IMR-90 (cell line): ENCODE data around the gene GSE1. TPM values are rescaled to one million over a fixed set of nuclear protein-coding genes. Genes with fewer than 3 reads are reported as not detected.

Experiments
- ATAC-seq: fragments of 200-7000 bp; cut with Tn5 transposase; 2 replicates; pipeline ENCODE4 v1.9.1; 2020; ENCODE audit warnings: low read depth, mild to moderate bottlenecking, moderate library complexity
- BruUV-seq: library from RNA; stranded (reverse); fragments of 400-500 nt; replicated peaks from 2 replicates; lab custom pipeline; 2021; lab: Mats Ljungman, UMichigan
- CTCF ChIA-PET: fragments of 300-600 bp; formaldehyde crosslinking; extraction: SDS; loops from one replicate; lab custom pipeline; 2021; ENCODE audit warnings: antibody characterized with exemption; lab: Yijun Ruan, JAX
- POLR2A ChIA-PET: fragments of 300-600 bp; sonication (Branson Sonifier 250); formaldehyde crosslinking; loops from one replicate; lab custom pipeline; 2022; ENCODE audit warnings: antibody characterized with exemption; ENCODE audit not compliant: unreplicated experiment; lab: Charles Lee
- DNase-seq: peaks from one replicate; pipeline ENCODE4 v3.0.0; 2013
- H2AFZ ChIP-seq: replicated peaks from 2 replicates; pipeline ENCODE3; 2013; ENCODE audit warnings: low read length, mild to moderate bottlenecking; ENCODE audit not compliant: poor library complexity
- H2AK5ac ChIP-seq: 2 replicates; pipeline ENCODE4 v1.6.1; 2013; ENCODE audit warnings: low read depth, low read length, inconsistent platforms
- H2AK9ac ChIP-seq: replicated peaks from 2 replicates; pipeline ENCODE3; 2013; ENCODE audit warnings: mild to moderate bottlenecking, low read depth, low read length, moderate library complexity; ENCODE audit not compliant: poor library complexity
- H2BK120ac ChIP-seq: 2 replicates; pipeline ENCODE4 v1.6.1; 2013; ENCODE audit warnings: low read depth, low read length, inconsistent platforms
- H2BK15ac ChIP-seq: 3 replicates; pipeline ENCODE4 v1.6.1; 2013; ENCODE audit warnings: low read depth, low read length, inconsistent platforms
- H2BK20ac ChIP-seq: 2 replicates; pipeline ENCODE4 v1.6.1; 2013; ENCODE audit warnings: low read depth, mild to moderate bottlenecking, inconsistent platforms, low read length, moderate library complexity
- H2BK5ac ChIP-seq: 2 replicates; pipeline ENCODE4 v1.6.1; 2013; ENCODE audit warnings: mild to moderate bottlenecking, low read depth, low read length, inconsistent platforms; ENCODE audit not compliant: poor library complexity, severe bottlenecking
- H3K14ac ChIP-seq: replicated peaks from 2 replicates; pipeline ENCODE4 v1.6.1; 2013; ENCODE audit warnings: low read depth, low read length, inconsistent platforms
- H3K18ac ChIP-seq: 2 replicates; pipeline ENCODE4 v1.6.1; 2013; ENCODE audit warnings: low read depth, low read length, control low read depth
- H3K23ac ChIP-seq: 2 replicates; pipeline ENCODE4 v1.6.1; 2013; ENCODE audit warnings: low read depth, low read length, inconsistent platforms
- H3K27ac ChIP-seq: 2 replicates; pipeline ENCODE4 v1.5.1; 2013; ENCODE audit warnings: mild to moderate bottlenecking, control low read depth, low read length; ENCODE audit not compliant: insufficient read depth
- H3K27me3 ChIP-seq: 2 replicates; pipeline ENCODE4 v1.6.1; 2013; ENCODE audit warnings: low read length; ENCODE audit not compliant: control insufficient read depth, insufficient read depth
- H3K36me3 ChIP-seq: 2 replicates; pipeline ENCODE4 v1.6.1; 2013; ENCODE audit warnings: low read length, mixed read lengths; ENCODE audit not compliant: control insufficient read depth, insufficient read depth
- H3K4ac ChIP-seq: 2 replicates; pipeline ENCODE4 v1.6.1; 2013; ENCODE audit warnings: low read depth, low read length, inconsistent platforms
- H3K4me1 ChIP-seq: 2 replicates; pipeline ENCODE4 v1.6.1; 2013; ENCODE audit warnings: low read length, mixed read lengths; ENCODE audit not compliant: control insufficient read depth, insufficient read depth
- H3K4me2 ChIP-seq: 2 replicates; pipeline ENCODE4 v1.6.1; 2013; ENCODE audit warnings: low read depth, mild to moderate bottlenecking, control low read depth, low read length, moderate library complexity
- H3K4me3 ChIP-seq: 2 replicates; pipeline ENCODE4 v1.5.1; 2013; ENCODE audit warnings: low read depth, mild to moderate bottlenecking, control low read depth, low read length, moderate library complexity; ENCODE audit not compliant: insufficient read depth
- H3K56ac ChIP-seq: 2 replicates; pipeline ENCODE4 v1.6.1; 2013; ENCODE audit warnings: low read length, inconsistent platforms; ENCODE audit not compliant: insufficient read depth; ENCODE audit errors: extremely low read depth
- H3K79me1 ChIP-seq, 2 experiments: 2 replicates each; pipeline ENCODE4 v1.6.1; 2013; ENCODE audit warnings: low read length in 2 of 2, inconsistent platforms in 1 of 2, low read depth in 1 of 2
- H3K9ac ChIP-seq: 2 replicates; pipeline ENCODE4 v1.6.1; 2013; ENCODE audit warnings: low read depth, low read length, control low read depth
- H3K9me1 ChIP-seq: 2 replicates; pipeline ENCODE4 v1.6.1; 2013; ENCODE audit warnings: low read length, inconsistent platforms; ENCODE audit not compliant: insufficient read depth
- H3K9me3 ChIP-seq: 2 replicates; pipeline ENCODE4 v1.6.1; 2013; ENCODE audit warnings: low read length; ENCODE audit not compliant: control insufficient read depth, insufficient read depth
- H4K20me1 ChIP-seq: 2 replicates; pipeline ENCODE4 v1.6.1; 2013; ENCODE audit warnings: low read length, inconsistent platforms; ENCODE audit not compliant: insufficient read depth
- H4K5ac ChIP-seq: 2 replicates; pipeline ENCODE4 v1.6.1; 2013; ENCODE audit warnings: mild to moderate bottlenecking, low read depth, low read length, control low read depth
- H4K8ac ChIP-seq, 2 experiments: 2 replicates each; pipeline ENCODE4 v1.6.1; 2013; ENCODE audit warnings: low read depth in 2 of 2, low read length in 2 of 2, control low read depth in 1 of 2, inconsistent platforms in 1 of 2
- H4K91ac ChIP-seq: 2 replicates; pipeline ENCODE4 v1.6.1; 2013; ENCODE audit warnings: low read depth, low read length, inconsistent platforms; ENCODE audit not compliant: insufficient read depth
- CHD1 ChIP-seq: IDR thresholded peaks from 2 replicates; pipeline ENCODE4 v1.6.1; 2012; ENCODE audit warnings: low read depth, low read length, improper control_type of control experiment
- CTCF ChIP-seq: conservative IDR thresholded peaks from 2 replicates; pipeline ENCODE4 v1.5.1; 2012; ENCODE audit warnings: mild to moderate bottlenecking, low read depth, low read length, improper control_type of control experiment
- ELK1 ChIP-seq: fragments of 150-350 bp; IDR thresholded peaks from 2 replicates; pipeline ENCODE4 v1.6.1; 2016; ENCODE audit warnings: low read depth, mild to moderate bottlenecking, low read length, moderate library complexity, borderline replicate concordance
- FOS ChIP-seq: fragments of 150-350 bp; IDR thresholded peaks from 2 replicates; pipeline ENCODE4 v1.6.1; 2016; ENCODE audit warnings: low read depth, low read length
- NFE2L2 ChIP-seq: fragments of 150-350 bp; IDR thresholded peaks from 2 replicates; pipeline ENCODE4 v1.6.1; 2016; ENCODE audit warnings: low read depth, mild to moderate bottlenecking, low read length
- RCOR1 ChIP-seq: IDR thresholded peaks from 2 replicates; pipeline ENCODE4 v1.6.1; 2012; ENCODE audit warnings: mild to moderate bottlenecking, low read length, improper control_type of control experiment; ENCODE audit not compliant: insufficient replicate concordance
- WGBS, 2 experiments: methylation state at CpG; one replicate each; pipeline versions ENCODE4 v1.1.5 to v1.1.7; 2013; ENCODE audit warnings: missing lambda C conversion rate in 2 of 2; ENCODE audit not compliant: insufficient read length in 1 of 2; ENCODE audit errors: extremely low coverage in 2 of 2; 5-methylcytosine and 5-hydroxymethylcytosine counted together
- dilution Hi-C: fragments of 300-500 bp; cut with HindIII; formaldehyde crosslinking; loops from one replicate; pipeline ENCODE4 v1.14.3; 2018; ENCODE audit warnings: low sequenced_read_pairs; ENCODE audit not compliant: unreplicated experiment
- in situ Hi-C: fragments of 300-500 bp; cut with MboI; formaldehyde crosslinking; loops from 3 replicates; pipeline ENCODE4 v1.14.3; 2019; ENCODE audit warnings: low sequenced_read_pairs, inconsistent platforms, mixed read lengths
- intact Hi-C: fragments of 100-400 bp; cut with micrococcal nuclease; formaldehyde crosslinking; loops from 2 replicates; pipeline ENCODE4 v1.10.0; 2022
- polyA plus RNA-seq, 3 experiments: library from polyadenylated mRNA; depleted of rRNA; stranded (reverse); fragments of >200 nt; gene quantifications; 2 replicates each; pipeline ENCODE4 v1.2.3, GENCODE V29; 2012; ENCODE audit warnings: low replicate concordance in 1 of 3
- total RNA-seq: library from RNA; depleted of rRNA; stranded (reverse); fragments of >200 nt; gene quantifications from 2 replicates; pipeline ENCODE4 v1.2.3, GENCODE V29; 2012

The GSE1 gene
- total and polyA plus RNA-seq, 2 of the 4 experiments (the other 2 are of a cell fraction): 14.9 to 25.5 TPM

- Histone ChIP-seq H3K9me3 (no peaks in the 10 kb centered on the region), H3K9me1 (no peaks in the 10 kb centered on the region), H3K4me1 (0 out of 2 replicates have a peak, but pooled peaks cover 3% of the 10 kb centered on the region), H3K18ac (no peak overlapping the region), H2BK5ac (no peak overlapping the region), H4K5ac (no peak overlapping the region), H3K4ac (no peak overlapping the region), H3K27me3 (peaks cover 36% of the 10 kb centered on the region), H4K8ac (no peak overlapping the region), H4K91ac (no peak overlapping the region), H2AK9ac (no peak overlapping the region), H3K4me2 (no peak overlapping the region), H3K36me3 (no peaks in the 10 kb centered on the region), H2BK120ac (no peak overlapping the region), H3K23ac (no peak overlapping the region), H3K4me3 (no peak overlapping the region), H2AK5ac (no peak overlapping the region), H3K9ac (no peak overlapping the region), H3K27ac (no peak overlapping the region), H2AFZ (no peak overlapping the region), H4K20me1 (no peaks in the 10 kb centered on the region; the same call in 1 of the 2 replicates), H3K79me1 (no peaks in the 10 kb centered on the region), H3K14ac (no peak overlapping the region), H3K56ac (no peak overlapping the region), H2BK15ac (no peak overlapping the region), H2BK20ac (no peak overlapping the region)
- ATAC-seq (no peak), DNase-seq (no peak)
- in situ Hi-C loops: no loop called here
- ChIA-PET CTCF (no interaction called here), POLR2A (no interaction called here)
- intact Hi-C loops: no loop called here
- BruUV-seq: no TSS peak
- TF ChIP-seq CTCF: no peak
- no peak for TF ChIP-seq NFE2L2
- TF ChIP-seq FOS: no peak
- TF ChIP-seq RCOR1: no peak
- TF ChIP-seq ELK1: no peak
- TF ChIP-seq CHD1: no peak
- dilution Hi-C loops: no loop called here
- 61% methylated on average over 11 of the region's 24 CpGs; no CpG with 5 or more reads in 1 of the 2 experiments for WGBS, 2 experiments
Observed at GRCh38 chr16:85695196-85696128, 82.3 kb downstream of the GSE1 start.
